HG03280 (cell line): Measurements from ENCODE around the gene RASSF1.

Experiments
- ATAC-seq: cut with Tn5 transposase; IDR thresholded peaks from one replicate; pipeline ENCODE4 v1.9.1; 2021; ENCODE audit warnings: mild to moderate bottlenecking, moderate library complexity; ENCODE audit not compliant: unreplicated experiment

RASSF1 gene

DNA sequence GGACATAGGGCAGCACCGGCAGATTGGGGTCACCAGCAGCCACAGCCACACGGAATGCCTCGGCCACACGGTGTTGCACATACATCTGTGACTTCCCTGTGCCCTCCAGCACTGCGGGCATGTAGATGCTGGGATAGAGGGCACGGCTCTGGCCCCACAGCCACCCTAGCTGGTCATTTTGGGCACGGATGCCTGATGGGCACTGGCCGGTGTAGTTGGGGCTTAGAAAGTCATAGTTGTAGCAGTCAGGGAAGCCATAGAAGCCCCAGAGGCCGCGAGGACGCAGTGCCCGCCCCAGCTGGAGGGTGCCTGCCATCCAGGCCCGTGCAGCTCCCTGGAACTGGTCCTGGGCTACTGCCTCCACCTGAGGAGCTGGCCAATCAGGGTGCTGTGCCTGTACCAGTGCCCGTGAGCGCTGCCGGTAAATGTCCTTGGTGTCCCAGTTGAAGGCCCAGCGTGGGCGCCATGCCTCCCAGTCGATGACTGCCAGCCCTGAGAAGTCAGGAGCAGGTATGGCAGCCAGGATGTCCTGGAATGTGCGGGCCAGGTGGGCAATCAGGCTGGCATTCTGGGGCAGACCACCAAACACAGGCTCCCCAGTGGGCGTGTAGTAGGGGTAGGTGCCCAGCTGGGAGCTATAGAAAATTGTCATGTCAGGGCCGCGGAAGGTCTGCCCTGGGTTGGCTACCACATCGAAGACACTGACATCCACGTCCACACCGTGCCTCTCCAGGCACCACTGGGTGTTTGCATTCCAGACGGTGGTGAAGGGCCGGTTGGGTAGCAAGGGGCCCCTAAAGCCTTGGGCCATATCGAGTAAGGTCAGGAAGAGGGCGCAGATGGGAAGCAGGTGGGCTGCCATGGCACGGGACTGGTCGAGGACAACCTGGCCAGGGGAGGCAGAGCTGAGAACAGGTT lies 38.3 kb downstream of the RASSF1 start:
- ATAC-seq: no peak

DNA sequence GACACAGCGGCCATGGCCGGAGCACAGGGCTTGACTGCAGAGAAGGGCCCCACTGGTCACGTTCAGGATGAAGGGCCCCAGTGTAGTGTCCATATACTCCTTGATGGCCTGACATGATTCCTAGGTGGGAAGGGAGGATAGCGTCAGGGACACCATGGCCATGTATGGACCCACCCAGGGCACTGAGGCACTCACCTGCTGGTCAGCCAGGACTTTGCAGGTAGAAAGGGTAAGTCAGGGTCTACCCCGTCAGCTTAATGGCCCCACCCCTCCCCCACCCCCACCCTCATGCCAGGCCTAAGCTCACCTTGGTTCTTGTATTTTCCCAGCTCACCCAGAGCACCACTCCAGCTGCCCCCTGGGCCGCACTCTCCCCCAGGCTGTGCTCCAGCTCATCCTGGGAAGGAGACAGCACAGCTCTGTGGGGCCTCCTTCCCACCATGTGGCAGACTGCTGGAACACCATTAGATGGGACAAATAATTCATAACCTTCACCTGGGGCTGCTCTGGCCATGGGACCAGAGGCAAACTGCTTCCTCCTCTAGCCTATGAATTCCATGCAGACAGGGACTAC lies 39.9 kb downstream of the RASSF1 start:
- no peak for ATAC-seq

DNA sequence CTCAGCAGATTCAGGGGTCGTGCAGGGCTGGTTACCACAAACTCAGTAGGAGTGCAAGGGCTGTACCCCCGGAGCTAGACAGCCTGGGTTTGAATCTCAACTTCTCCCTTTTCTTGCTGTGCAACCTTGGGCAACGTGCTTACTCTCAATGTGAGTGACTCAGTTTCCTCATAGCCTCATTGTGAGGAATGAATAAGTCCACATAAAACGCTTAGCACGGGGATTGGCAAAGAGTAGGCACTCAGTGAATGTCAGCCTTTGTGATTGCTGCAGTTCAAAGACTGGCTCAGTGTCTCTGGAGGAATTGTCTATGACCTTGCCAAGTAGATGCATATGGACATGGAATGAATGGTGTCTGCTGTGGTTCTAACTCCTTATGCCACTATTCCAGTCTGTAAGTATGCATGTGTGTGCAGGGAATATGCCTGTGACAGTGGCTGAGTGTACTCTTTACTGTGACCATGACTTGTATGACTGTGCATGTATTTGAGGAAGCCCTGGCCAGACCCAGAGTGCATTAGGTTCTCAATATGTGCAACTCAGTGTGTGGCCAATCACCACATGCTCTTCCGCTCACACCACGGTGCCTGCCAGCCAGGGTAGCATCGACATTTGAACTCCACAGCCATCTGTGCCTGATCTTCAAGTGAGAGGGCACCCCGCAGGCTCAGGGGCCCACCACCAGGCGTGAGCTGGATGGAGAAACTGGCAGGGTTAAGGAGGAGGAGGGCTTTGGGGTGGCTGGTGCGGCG lies 40.5 kb downstream of the RASSF1 start:
- ATAC-seq: no peak

GRCh38 chr3:50299638-50299928 lies 41.1 kb downstream of the RASSF1 start:
- no peak for ATAC-seq

- ATAC-seq: peak; percentile 83
Measured at GRCh38 chr3:50298836-50299637, 41.6 kb downstream of the RASSF1 start, which contains the start of the genes HYAL3 and NAA80. Gene HYAL3 (minus strand): TSS chr3:50299405. CDS start chr3:50295602, 3,803 bp downstream. Gene NAA80 (minus strand): TSS chr3:50299405. CDS start chr3:50297463, 1,942 bp downstream.

- ATAC-seq: no peak
Measured at GRCh38 chr3:50297896-50298725, 42.5 kb downstream of the RASSF1 start.

- no peak for ATAC-seq
Measured at GRCh38 chr3:50297384-50297775, 43.3 kb downstream of the RASSF1 start.

- ATAC-seq: no peak
Measured at GRCh38 chr3:50296721-50297383, 43.8 kb downstream of the RASSF1 start.

DNA sequence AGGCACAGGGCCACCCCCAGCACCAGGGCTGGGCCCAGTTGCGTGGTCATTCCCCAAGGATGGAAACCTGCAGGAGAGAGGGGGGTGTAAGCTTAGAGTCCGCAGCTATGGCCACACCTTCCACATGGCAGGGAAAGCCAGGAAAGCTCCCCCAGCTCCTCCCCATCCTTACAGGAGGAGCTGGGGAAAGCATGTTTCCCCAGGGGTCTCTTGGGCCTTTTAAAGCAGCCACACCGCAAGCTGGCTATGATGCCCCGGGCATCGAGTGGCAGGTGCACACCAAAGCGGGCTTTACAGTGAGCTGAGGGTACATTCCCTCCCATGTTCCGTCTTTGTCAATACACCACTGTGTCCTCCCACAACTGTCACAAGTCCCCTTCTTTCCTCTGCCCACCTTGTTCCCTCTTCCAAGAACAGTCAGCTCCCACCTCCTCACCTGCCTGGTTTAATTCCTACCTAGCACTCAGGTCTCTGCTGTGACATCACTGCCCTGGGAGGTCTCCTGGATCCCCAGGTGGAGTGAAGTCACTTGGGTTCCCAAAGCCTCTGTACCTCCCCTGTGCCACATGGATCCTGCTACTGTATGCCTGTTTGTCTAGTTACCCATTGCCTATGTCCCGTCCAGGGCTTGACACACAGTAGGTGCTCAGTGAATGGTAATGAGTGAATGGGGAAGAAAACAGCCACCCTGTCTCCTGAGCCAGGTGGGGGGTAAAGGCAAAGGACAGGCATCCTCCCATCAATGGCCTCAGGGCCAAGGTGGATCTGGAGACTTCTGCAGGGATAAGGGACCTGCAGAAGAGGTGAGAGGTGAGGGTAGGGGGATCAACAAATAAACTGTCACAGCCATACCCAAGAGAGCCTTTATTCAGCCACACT lies 44.8 kb downstream of the RASSF1 start:
- no peak for ATAC-seq

DNA sequence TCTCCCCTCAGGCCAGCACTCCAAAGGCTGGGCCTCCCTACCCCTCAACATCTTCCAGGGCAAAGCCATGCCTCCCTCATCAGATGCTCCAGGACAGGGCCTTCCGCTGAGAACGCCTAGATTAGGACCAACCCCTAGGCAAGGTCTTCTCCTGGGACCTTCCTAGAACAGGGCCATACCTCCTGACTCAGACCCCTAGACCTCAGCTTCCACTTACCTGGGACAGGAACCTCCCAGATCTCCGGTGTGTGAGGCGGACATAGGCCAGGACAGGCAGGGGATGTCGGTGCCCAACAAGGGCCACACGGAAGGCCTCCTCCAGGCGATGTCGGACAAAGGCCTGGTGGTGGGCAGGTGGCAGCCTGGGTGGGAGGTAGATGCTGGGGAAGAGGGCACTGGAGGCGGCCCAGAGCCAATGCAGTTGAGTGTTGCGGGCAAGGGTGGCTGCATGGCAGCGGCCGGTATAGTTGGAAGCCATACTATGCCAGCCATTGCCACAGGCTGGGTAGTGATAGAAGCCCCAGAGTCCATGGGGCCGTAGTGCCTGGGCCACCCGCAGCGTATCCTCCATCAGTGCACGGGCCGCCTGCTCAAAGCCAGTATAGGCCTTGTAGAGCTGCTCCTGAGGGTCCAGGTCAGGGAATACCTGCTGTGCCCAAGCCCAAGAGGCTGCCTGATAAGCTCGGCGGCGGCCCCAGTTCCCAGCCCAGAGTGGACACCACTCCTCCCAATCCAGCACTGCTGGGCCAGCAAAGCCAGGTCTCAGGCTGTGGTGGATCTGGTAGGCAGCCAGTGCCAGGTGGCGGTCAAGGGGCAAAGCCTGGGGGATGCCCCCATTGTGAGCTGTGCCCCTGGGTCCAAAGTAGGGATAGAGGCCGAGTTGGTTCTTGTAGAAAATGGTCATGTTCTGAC lies 45.9 kb downstream of the RASSF1 start:
- ATAC-seq: no peak

DNA sequence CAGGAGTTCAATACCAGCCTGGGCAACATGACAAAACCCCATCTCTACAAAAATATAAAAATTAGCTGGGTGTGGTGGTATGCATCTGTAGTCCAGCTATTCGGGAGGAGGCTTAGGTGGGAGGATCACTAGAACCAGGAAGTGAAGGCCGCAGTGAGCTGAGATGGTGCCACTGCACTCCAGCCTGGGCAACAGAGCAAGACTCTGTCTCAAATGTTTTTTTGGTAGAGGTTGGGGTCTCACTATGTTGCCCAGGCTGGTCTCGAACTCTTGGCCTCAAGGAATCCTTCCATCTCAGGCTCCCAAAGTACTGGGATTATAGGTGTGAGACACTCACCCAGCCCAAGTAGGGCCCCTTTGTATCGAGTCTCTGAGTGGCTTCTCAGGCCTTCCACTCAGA lies 46.5 kb downstream of the RASSF1 start:
- no peak for ATAC-seq

DNA sequence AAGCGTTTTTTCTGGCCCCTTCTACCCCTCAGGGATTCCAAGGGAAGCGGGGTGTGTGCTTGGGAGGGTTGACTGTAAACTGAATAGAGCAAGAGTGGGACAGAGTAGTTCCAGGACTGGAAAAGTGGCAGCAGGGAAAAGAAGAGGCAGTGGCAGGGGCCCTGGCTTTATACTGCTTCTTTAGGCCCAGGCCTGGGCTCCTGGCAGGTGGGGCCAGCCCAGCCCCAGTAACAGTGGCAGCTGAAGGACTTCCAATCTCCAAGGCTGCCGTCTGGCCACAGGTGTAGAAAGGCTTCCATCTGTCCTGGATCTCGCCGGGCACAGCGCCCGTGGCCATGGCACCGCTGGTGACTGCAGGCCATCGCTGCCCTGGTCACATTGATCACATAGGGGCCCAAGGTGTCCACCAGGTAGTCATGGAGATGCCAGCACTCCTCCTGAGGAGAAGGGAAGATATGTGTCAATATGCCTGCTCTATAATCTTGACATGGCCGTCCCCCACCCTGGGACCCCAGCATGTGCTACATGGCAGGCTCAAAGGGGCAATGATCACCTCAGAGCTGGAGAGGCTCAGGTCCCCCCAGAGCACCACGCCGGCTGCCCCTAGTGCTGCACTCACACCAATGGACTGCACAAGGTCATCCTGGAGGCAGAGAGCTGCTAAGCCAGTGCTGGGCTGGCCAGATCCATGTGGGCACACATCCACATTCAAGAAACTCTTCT lies 47.4 kb downstream of the RASSF1 start:
- no peak for ATAC-seq

- peak; percentile 97 for ATAC-seq
Measured at GRCh38 chr3:50292159-50293078, 48.2 kb downstream of the RASSF1 start, which contains the start of gene IFRD2. Gene IFRD2 (minus strand): TSS chr3:50292429. CDS start chr3:50292274, 155 bp downstream.

DNA sequence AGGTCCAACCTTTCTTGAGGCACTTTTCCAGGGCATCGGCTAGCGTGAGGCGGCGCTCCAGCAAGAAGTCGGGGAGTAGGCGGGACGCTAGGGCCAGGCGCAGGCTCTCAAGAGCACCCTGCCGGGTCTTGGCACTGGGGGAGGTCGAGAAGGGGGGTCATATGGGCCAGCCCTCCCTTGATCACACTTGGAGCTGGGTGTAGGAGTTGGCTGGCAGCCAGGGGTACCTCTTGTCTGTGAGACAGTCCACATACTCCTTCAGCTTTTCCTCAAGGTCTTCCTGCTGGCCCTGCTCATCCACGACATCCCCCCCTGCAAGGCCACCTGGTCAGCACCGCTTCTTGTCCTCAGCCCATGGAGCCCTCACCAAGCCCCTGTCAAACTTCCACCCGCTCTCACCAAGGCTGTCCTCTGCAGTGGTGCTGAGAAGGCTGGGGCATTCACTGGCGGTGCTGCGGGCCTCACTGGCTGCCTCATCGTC lies 50.4 kb downstream of the RASSF1 start:
- ATAC-seq: no peak

DNA sequence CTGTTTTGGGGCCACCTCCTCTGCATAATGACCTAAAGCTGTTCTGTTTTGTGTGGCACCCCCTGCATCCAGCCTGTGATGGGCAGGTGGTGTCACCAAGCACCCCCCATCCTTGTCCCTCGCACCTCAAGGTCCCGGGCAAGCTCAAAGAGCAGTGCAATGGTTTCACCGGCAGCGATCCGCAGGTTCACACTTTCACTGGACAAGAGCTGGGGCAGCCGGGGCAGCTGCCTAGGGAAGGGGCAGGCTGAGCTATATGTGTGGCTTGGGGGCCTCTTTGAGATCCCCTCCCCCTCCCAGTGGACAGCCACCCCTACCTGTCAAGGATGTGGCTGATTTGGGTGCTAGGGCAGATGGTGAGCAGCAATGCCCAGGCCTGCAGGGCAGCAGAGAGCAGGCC lies 51.5 kb downstream of the RASSF1 start:
- ATAC-seq: no peak
